Aorta (tissue), 5 donors: ENCODE results near the gene KIF15. TPM values are rescaled to one million over a fixed set of nuclear protein-coding genes. Genes with fewer than 3 reads are reported as not detected.

Source experiments
- ATAC-seq: fragments of 200-7000 bp; cut with Tn5 transposase; one replicate; pipeline ENCODE4 v1.9.1; 2022; ENCODE audit warnings: moderate library complexity; ENCODE audit not compliant: low FRiP score
- DNase-seq, 2 donors: peaks; one replicate each; pipeline ENCODE4 v3.0.0-alpha.2; 2020
- H3K27ac ChIP-seq, 2 donors: one replicate each; pipeline ENCODE4 v1.5.1; 2013; ENCODE audit warnings: low read length in 2 of 2, mild to moderate bottlenecking in 2 of 2, moderate library complexity in 2 of 2, control low read depth in 1 of 2, inconsistent platforms in 1 of 2, low read depth in 1 of 2
- H3K27me3 ChIP-seq, 2 donors: one replicate each; pipeline ENCODE4 v1.6.1; 2013; ENCODE audit warnings: control low read depth in 1 of 2, low read length in 1 of 2, mild to moderate bottlenecking in 1 of 2, moderate library complexity in 1 of 2; ENCODE audit not compliant: insufficient read depth in 2 of 2, control insufficient read depth in 1 of 2
- H3K36me3 ChIP-seq, 2 donors: one replicate each; pipeline ENCODE4 v1.6.1; 2013; ENCODE audit warnings: control low read depth in 1 of 2, low read length in 1 of 2, mild to moderate bottlenecking in 1 of 2; ENCODE audit not compliant: insufficient read depth in 2 of 2, control insufficient read depth in 1 of 2
- H3K4me1 ChIP-seq, 2 donors: one replicate each; pipeline ENCODE4 v1.6.1; 2013; ENCODE audit warnings: low read length in 2 of 2, control low read depth in 1 of 2, mild to moderate bottlenecking in 1 of 2, moderate library complexity in 1 of 2; ENCODE audit not compliant: insufficient read depth in 2 of 2, control insufficient read depth in 1 of 2
- H3K4me3 ChIP-seq, 2 donors: one replicate each; pipeline ENCODE4 v1.5.1; 2013; ENCODE audit warnings: low read length in 2 of 2, control low read depth in 1 of 2, mild to moderate bottlenecking in 1 of 2
- H3K9me3 ChIP-seq: one replicate; pipeline ENCODE4 v1.6.1; 2013; ENCODE audit warnings: mild to moderate bottlenecking, low read length; ENCODE audit not compliant: control insufficient read depth
- WGBS, 2 donors: extraction: QIAGEN DNeasy Blood & Tissue Kit; methylation state at CpG; one replicate each; pipeline ENCODE4 v1.1.7; 2013; 5-methylcytosine and 5-hydroxymethylcytosine counted together
- intact Hi-C, 2 donors: fragments of 100-400 bp; cut with DNase I; formaldehyde crosslinking; loops; one replicate each; pipeline versions ENCODE4 v1.14.2 to v1.15.0; 2022
- polyA plus RNA-seq, 2 donors: library from polyadenylated mRNA; stranded (reverse); fragments of 200-250 nt; gene quantifications; one replicate each; pipeline ENCODE4 v1.2.3, GENCODE V29; 2013
- total RNA-seq, 2 donors: library from RNA; stranded (reverse); fragmentation: NEBNext Ultra II Directional; extraction: Animal tissue kit (Norgen Biotek cat#: 25700); gene quantifications; one replicate each; pipeline ENCODE4 v1.2.1, GENCODE V29; 2021
- donor health status: healthy with polysubstance abuse.
- donor health status: Bipolar disorder and iron deficiency.
- donor health status: DM: no; HTN: no; CAD: no.
- donor health status: DM: no; HTN: no; CAD: no.
- donor health status: DM: yes; HTN: yes; CAD: no.

The KIF15 gene
- total and polyA plus RNA-seq, 4 donors, result 0.49 to 2.1 (median 0.92) TPM

GRCh38 chr3:44862226-44862637 lies 100.6 kb downstream of the KIF15 start:
- Histone ChIP-seq H3K27ac (peak overlapping the region in 1 of 2 donors; percentile 59), H3K4me1 (no peaks in the 10 kb centered on the region), H3K27me3 (no peaks in the 10 kb centered on the region), H3K36me3 (peaks cover 0 to 5% of the 10 kb centered on the region in 2 donors), H3K4me3 (peak overlapping the region; percentile 63 to 90), H3K9me3 (no peaks in the 10 kb centered on the region)
- ATAC-seq, result no peak
- DNase-seq, result no peak
- 0 to 1% methylated on average over 22 to 25 of the region's 25 CpGs for WGBS, 2 donors
- intact Hi-C loops, result no loop called here

- intact Hi-C loops, result no loop called here
- ATAC-seq, result no peak
- Histone ChIP-seq H3K4me3 (no peak overlapping the region), H3K27me3 (no peaks in the 10 kb centered on the region), H3K4me1 (no peaks in the 10 kb centered on the region), H3K36me3 (peaks cover 0 to 5% of the 10 kb centered on the region in 2 donors), H3K27ac (no peak overlapping the region), H3K9me3 (no peaks in the 10 kb centered on the region)
- 83 to 84% methylated on average over 7 of the region's 7 CpGs for WGBS, 2 donors
- DNase-seq, result no peak
These were observed 103.9 kb downstream of the KIF15 start for GRCh38 chr3:44865272-44866035.

- DNase-seq, result no peak
- no peak for ATAC-seq
- H3K27me3 ChIP-seq, result no peaks in the 10 kb centered on the region
- intact Hi-C loops, result no loop called here
- H3K36me3 ChIP-seq, result peaks cover 0 to 5% of the 10 kb centered on the region in 2 donors
- H3K9me3 ChIP-seq, result no peaks in the 10 kb centered on the region
- no peak overlapping the region for H3K4me3 ChIP-seq
- H3K27ac ChIP-seq, result no peak overlapping the region
- no peaks in the 10 kb centered on the region for H3K4me1 ChIP-seq
- 90 to 93% methylated on average over 7 of the region's 7 CpGs for WGBS, 2 donors
These were observed 106.0 kb downstream of the KIF15 start for GRCh38 chr3:44867421-44868111.

- no peaks in the 10 kb centered on the region for H3K9me3 ChIP-seq
- peaks cover 0 to 2% of the 10 kb centered on the region in 2 donors for H3K36me3 ChIP-seq
- no peak overlapping the region for H3K27ac ChIP-seq
- H3K4me1 ChIP-seq, result no peaks in the 10 kb centered on the region
- WGBS, 2 donors, result 72 to 81% methylated on average over 8 of the region's 8 CpGs
- no peak for ATAC-seq
- intact Hi-C loops, result no loop called here
- no peak for DNase-seq
- no peaks in the 10 kb centered on the region for H3K27me3 ChIP-seq
- H3K4me3 ChIP-seq, result no peak overlapping the region
These were observed 108.9 kb downstream of the KIF15 start for GRCh38 chr3:44870375-44871061.

GRCh38 chr3:44874308-44874707 lies 112.7 kb downstream of the KIF15 start, which contains the start of gene TGM4:
TSS of gene TGM4 (plus strand) at chr3:44874608. CDS start at chr3:44874679, 71 bp downstream.
- Histone ChIP-seq H3K27ac (no peak within 1 kb of the TSS), H3K27me3 (no peaks in the 10 kb centered on the region), H3K36me3 (no peaks in the 10 kb centered on the region), H3K4me1 (no peaks in the 10 kb centered on the region), H3K4me3 (no peak within 1 kb of the TSS), H3K9me3 (no peaks in the 10 kb centered on the region)
- DNase-seq, result no peak
- no peak for ATAC-seq
- WGBS, 2 donors, result 85 to 86% methylated on average over 5 of the region's 5 CpGs
- intact Hi-C loops, result no loop called here

GRCh38 chr3:44875596-44875995 lies 114.0 kb downstream of the KIF15 start:
- intact Hi-C loops, result no loop called here
- no peak overlapping the region for H3K4me3 ChIP-seq
- no peaks in the 10 kb centered on the region for H3K9me3 ChIP-seq
- 83 to 84% methylated on average over 3 of the region's 3 CpGs for WGBS, 2 donors
- no peak overlapping the region for H3K27ac ChIP-seq
- ATAC-seq (no peak), DNase-seq (no peak)
- H3K27me3 ChIP-seq, result no peaks in the 10 kb centered on the region
- H3K36me3 ChIP-seq, result no peaks in the 10 kb centered on the region
- no peaks in the 10 kb centered on the region for H3K4me1 ChIP-seq

GRCh38 chr3:44877333-44877732 lies 115.7 kb downstream of the KIF15 start:
- ATAC-seq, result no peak
- 89 to 94% methylated on average over 3 of the region's 3 CpGs for WGBS, 2 donors

GRCh38 chr3:44880284-44880683 lies 118.7 kb downstream of the KIF15 start:
- Histone ChIP-seq H3K4me3 (no peak overlapping the region), H3K27ac (no peak overlapping the region), H3K27me3 (no peaks in the 10 kb centered on the region), H3K4me1 (no peaks in the 10 kb centered on the region), H3K9me3 (no peaks in the 10 kb centered on the region), H3K36me3 (no peaks in the 10 kb centered on the region)
- intact Hi-C loops, result no loop called here
- DNase-seq (no peak), ATAC-seq (no peak)
- WGBS, 2 donors, result 49 to 58% methylated on average over 2 of the region's 2 CpGs

More at GRCh38 chr3:44877333-44877732, 115.7 kb downstream of the KIF15 start:
- Histone ChIP-seq H3K4me1 (no peaks in the 10 kb centered on the region), H3K27me3 (no peaks in the 10 kb centered on the region), H3K9me3 (no peaks in the 10 kb centered on the region), H3K4me3 (no peak overlapping the region), H3K36me3 (no peaks in the 10 kb centered on the region), H3K27ac (no peak overlapping the region)
- no peak for DNase-seq
- intact Hi-C loops, result no loop called here
